Kidney epithelial cell (primary cell): ENCODE measurements around the gene XPC. TPM values are rescaled to one million over a fixed set of nuclear protein-coding genes. Genes with fewer than 3 reads are reported as not detected.

ENCODE experiments used
- DNase-seq: peaks from one replicate; pipeline ENCODE4 v3.0.0-alpha.2; 2010; ENCODE audit warnings: low read depth
- H3K27me3 ChIP-seq: 2 replicates; pipeline ENCODE4 v1.6.0; 2011; ENCODE audit warnings: low read length; ENCODE audit not compliant: control insufficient read depth, insufficient read depth
- H3K36me3 ChIP-seq: 2 replicates; pipeline ENCODE4 v1.5.1; 2011; ENCODE audit warnings: low read length; ENCODE audit not compliant: control insufficient read depth, insufficient read depth
- H3K4me3 ChIP-seq: 2 replicates; pipeline ENCODE4 v1.5.1; 2011; ENCODE audit warnings: low read depth, mild to moderate bottlenecking, control low read depth, low read length
- CTCF ChIP-seq: IDR thresholded peaks from 2 replicates; pipeline ENCODE4 v1.5.1; 2011; ENCODE audit warnings: mild to moderate bottlenecking, moderate library complexity, low read length, control low read depth, inconsistent platforms; ENCODE audit not compliant: insufficient read depth, poor library complexity, severe bottlenecking
- total RNA-seq: library from RNA; depleted of rRNA; stranded (reverse); fragments of >200 nt; gene quantifications from 2 replicates; pipeline ENCODE4 v1.2.3, GENCODE V29; 2015

XPC gene
- total RNA-seq, 1 donor from 2014 or later: 34.9 TPM

- Histone ChIP-seq H3K27me3 (no peaks in the 10 kb centered on the region), H3K36me3 (peaks cover 1% of the 10 kb centered on the region), H3K4me3 (no peak overlapping the region)
- no peak for TF ChIP-seq CTCF
- no peak for DNase-seq
Measured at GRCh38 chr3:14162178-14162577, 16.2 kb downstream of the XPC start.

- no peaks in the 10 kb centered on the region for H3K27me3 ChIP-seq
- peaks cover 1% of the 10 kb centered on the region for H3K36me3 ChIP-seq
- no peak for DNase-seq
- no peak overlapping the region for H3K4me3 ChIP-seq
- TF ChIP-seq CTCF: no peak
Measured at GRCh38 chr3:14161282-14161681, 17.1 kb downstream of the XPC start.

GRCh38 chr3:14159426-14159825 lies 19.0 kb downstream of the XPC start:
- Histone ChIP-seq H3K4me3 (no peak overlapping the region), H3K27me3 (no peaks in the 10 kb centered on the region), H3K36me3 (no peaks in the 10 kb centered on the region)
- no peak for DNase-seq
- TF ChIP-seq CTCF: no peak

GRCh38 chr3:14158370-14158769 lies 20.0 kb downstream of the XPC start:
- no peak overlapping the region for H3K4me3 ChIP-seq
- no peaks in the 10 kb centered on the region for H3K36me3 ChIP-seq
- DNase-seq: no peak
- no peaks in the 10 kb centered on the region for H3K27me3 ChIP-seq
- TF ChIP-seq CTCF: no peak

GRCh38 chr3:14157951-14158350 lies 20.4 kb downstream of the XPC start:
- H3K27me3 ChIP-seq: no peaks in the 10 kb centered on the region
- no peak for TF ChIP-seq CTCF
- no peaks in the 10 kb centered on the region for H3K36me3 ChIP-seq
- DNase-seq: no peak
- H3K4me3 ChIP-seq: no peak overlapping the region

- H3K36me3 ChIP-seq: no peaks in the 10 kb centered on the region
- no peak for DNase-seq
- no peak overlapping the region for H3K4me3 ChIP-seq
- no peak for TF ChIP-seq CTCF
- no peaks in the 10 kb centered on the region for H3K27me3 ChIP-seq
Measured at GRCh38 chr3:14156843-14157561, 21.4 kb downstream of the XPC start.
